Neutrophil (primary cell): ENCODE measurements around the gene ANKRD29.

ENCODE experiments used
- H3K27ac ChIP-seq: fragments of 200-600 bp; sonication (generic); 2 replicates; pipeline ENCODE4 v1.5.1; 2016; ENCODE audit warnings: mild to moderate bottlenecking, moderate library complexity
- H3K27me3 ChIP-seq: fragments of 200-600 bp; sonication (generic); 2 replicates; pipeline ENCODE4 v1.6.0; 2016; ENCODE audit warnings: mild to moderate bottlenecking
- H3K36me3 ChIP-seq: fragments of 200-600 bp; sonication (generic); 2 replicates; pipeline ENCODE4 v1.5.1; 2017
- H3K4me1 ChIP-seq, 2 experiments: fragments of 200-600 bp in 1 of 2; sonication (generic) in 1 of 2; 1 replicate in 1 of 2; 2 replicates in 1 of 2; pipeline versions ENCODE4 v1.5.1 to v1.6.1; 2013 to 2016; ENCODE audit warnings: low read depth in 1 of 2, low read length in 1 of 2, mild to moderate bottlenecking in 1 of 2, moderate library complexity in 1 of 2; ENCODE audit not compliant: control insufficient read depth in 1 of 2, insufficient read depth in 1 of 2
- H3K4me3 ChIP-seq, 2 experiments: fragments of 200-600 bp in 1 of 2; sonication (generic) in 1 of 2; 1 replicate in 1 of 2; 2 replicates in 1 of 2; pipeline ENCODE4 v1.5.1; 2013 to 2016; ENCODE audit warnings: low read depth in 1 of 2, low read length in 1 of 2, mild to moderate bottlenecking in 1 of 2, moderate library complexity in 1 of 2
- H3K9me3 ChIP-seq: fragments of 200-600 bp; sonication (generic); 2 replicates; pipeline ENCODE4 v1.5.1; 2016
- CTCF ChIP-seq: fragments of 200-600 bp; sonication (generic); IDR thresholded peaks from 2 replicates; pipeline ENCODE4 v1.5.1; 2016; ENCODE audit warnings: antibody characterized with exemption

Gene ANKRD29

DNA sequence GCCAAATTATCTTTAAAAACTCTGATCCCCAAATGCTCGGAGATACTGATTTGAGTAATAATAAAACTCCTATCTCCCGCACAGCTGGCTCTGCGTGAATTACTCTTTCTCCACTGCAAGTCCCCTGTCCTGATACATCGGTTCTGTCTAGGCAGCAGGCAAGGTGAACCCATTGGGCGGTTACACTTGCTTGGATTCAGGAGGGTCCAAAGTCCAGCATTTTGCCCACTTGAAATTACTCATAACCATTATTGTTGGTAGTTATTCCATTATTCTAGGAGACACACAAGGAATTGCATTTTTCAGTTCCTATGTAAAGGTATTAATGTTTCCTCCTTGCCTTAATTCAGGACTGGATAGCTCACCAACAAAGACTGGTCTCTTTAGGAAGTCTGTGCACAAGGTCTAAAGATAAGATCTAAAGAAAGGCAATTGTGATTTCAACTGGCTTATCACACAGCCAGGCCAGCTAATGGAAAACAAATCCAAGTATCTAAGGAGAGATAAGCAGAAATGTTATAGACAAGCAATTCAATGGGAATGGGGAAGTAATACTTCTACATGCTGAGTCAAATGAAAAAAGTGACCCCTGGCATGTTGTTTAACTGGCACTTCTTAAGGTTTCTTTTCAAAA, 53.2 kb downstream of the ANKRD29 start:
- no peak overlapping the region for H3K27ac ChIP-seq
- no peaks in the 10 kb centered on the region for H3K9me3 ChIP-seq
- H3K4me1 ChIP-seq = no peaks in the 10 kb centered on the region
- H3K36me3 ChIP-seq = no peaks in the 10 kb centered on the region
- TF ChIP-seq CTCF = no peak
- H3K4me3 ChIP-seq = no peak overlapping the region
- H3K27me3 ChIP-seq = no peaks in the 10 kb centered on the region

DNA sequence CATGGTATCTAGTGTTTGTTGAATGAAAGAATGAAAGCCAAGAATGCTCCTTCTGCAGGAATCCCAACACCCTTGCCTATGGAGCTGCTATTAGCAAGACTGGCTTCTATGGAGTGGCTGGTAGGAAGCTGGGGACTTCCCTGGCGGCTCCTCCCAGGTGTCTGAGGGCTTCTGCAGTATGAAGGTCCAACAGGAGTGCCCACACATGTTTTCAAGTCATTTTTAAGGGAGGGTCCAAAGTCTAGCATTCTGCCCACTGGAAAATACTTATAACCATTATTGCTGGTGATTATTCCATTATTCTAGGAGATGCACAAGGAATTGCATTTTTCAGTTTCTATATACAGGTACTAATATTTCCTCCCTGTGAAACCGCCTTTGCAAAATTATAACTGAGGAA, 54.5 kb downstream of the ANKRD29 start:
- no peak for TF ChIP-seq CTCF
- Histone ChIP-seq H3K27ac (no peak overlapping the region), H3K4me3 (no peak overlapping the region), H3K9me3 (no peaks in the 10 kb centered on the region), H3K27me3 (no peaks in the 10 kb centered on the region), H3K4me1 (no peaks in the 10 kb centered on the region), H3K36me3 (no peaks in the 10 kb centered on the region)

DNA sequence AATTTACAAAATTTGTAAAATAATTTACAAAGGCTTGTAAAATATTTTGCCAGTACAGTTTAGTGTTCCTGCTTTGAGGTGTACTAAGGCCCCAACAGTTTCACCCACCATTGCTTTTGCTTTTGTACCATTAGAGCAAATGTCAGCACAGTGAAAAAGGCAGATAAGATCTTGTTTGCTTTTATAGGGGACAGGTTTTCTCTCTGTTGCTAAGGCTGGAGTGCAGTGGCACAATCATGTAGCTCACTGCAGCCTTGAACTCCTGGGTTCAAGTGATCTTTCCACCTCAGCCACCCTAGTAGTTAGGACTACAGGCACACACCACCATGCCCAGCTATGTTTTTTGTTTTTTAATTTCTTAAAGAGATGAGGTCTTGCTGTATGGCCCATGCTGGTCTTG, 56.8 kb downstream of the ANKRD29 start:
- TF ChIP-seq CTCF = no peak
- no peaks in the 10 kb centered on the region for H3K4me1 ChIP-seq
- H3K27me3 ChIP-seq = no peaks in the 10 kb centered on the region
- no peak overlapping the region for H3K4me3 ChIP-seq
- no peaks in the 10 kb centered on the region for H3K36me3 ChIP-seq
- H3K27ac ChIP-seq = no peak overlapping the region
- H3K9me3 ChIP-seq = no peaks in the 10 kb centered on the region

- no peaks in the 10 kb centered on the region for H3K27me3 ChIP-seq
- no peak for TF ChIP-seq CTCF
- no peaks in the 10 kb centered on the region for H3K4me1 ChIP-seq
- H3K4me3 ChIP-seq = no peak overlapping the region
- H3K36me3 ChIP-seq = no peaks in the 10 kb centered on the region
- no peak overlapping the region for H3K27ac ChIP-seq
- H3K9me3 ChIP-seq = no peaks in the 10 kb centered on the region
These were observed 62.9 kb downstream of the ANKRD29 start for GRCh38 chr18:23599809-23600208.

- no peak for TF ChIP-seq CTCF
These were observed 66.5 kb downstream of the ANKRD29 start for GRCh38 chr18:23596183-23596582.

GRCh38 chr18:23595591-23595990, 67.1 kb downstream of the ANKRD29 start:
- no peaks in the 10 kb centered on the region for H3K27me3 ChIP-seq
- TF ChIP-seq CTCF = no peak
- no peak overlapping the region for H3K27ac ChIP-seq
- no peaks in the 10 kb centered on the region for H3K9me3 ChIP-seq
- H3K36me3 ChIP-seq = no peaks in the 10 kb centered on the region
- no peaks in the 10 kb centered on the region for H3K4me1 ChIP-seq
- H3K4me3 ChIP-seq = no peak overlapping the region

More at GRCh38 chr18:23596183-23596582, 66.5 kb downstream of the ANKRD29 start:
- H3K27me3 ChIP-seq = no peaks in the 10 kb centered on the region
- H3K4me3 ChIP-seq = no peak overlapping the region
- no peaks in the 10 kb centered on the region for H3K4me1 ChIP-seq
- H3K9me3 ChIP-seq = no peaks in the 10 kb centered on the region
- H3K27ac ChIP-seq = no peak overlapping the region
- no peaks in the 10 kb centered on the region for H3K36me3 ChIP-seq
